HG02759 (cell line): ENCODE measurements around the gene BABAM2.
"Not testable (repeated sequence)": the region's sequence is repeated elsewhere in the genome, so short reads cannot be mapped to it uniquely, and the experiment has no call there.

Experiments used
- ATAC-seq: cut with Tn5 transposase; IDR thresholded peaks from one replicate; pipeline ENCODE4 v1.9.1; 2021; ENCODE audit warnings: mild to moderate bottlenecking, moderate library complexity; ENCODE audit not compliant: unreplicated experiment

BABAM2 gene

DNA sequence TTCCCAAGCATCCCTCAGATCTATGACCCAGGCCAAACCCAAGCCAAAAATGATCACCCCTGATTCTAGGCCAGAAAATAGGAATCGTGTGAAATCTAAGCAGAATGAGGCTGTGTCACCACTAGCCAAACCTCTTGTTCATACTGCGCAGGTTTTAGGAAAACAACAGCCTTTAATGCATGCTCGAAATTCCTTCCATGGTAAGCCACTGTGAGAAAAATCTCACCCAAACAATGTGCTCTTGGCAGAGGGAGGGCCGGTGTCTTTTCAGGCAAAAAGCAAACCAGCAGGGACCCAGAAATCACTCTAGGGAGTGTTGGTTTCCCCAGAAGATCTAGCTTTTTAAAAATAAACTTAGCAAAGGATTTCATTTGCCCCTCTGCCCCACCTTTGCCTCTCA, 430.9 kb downstream of the BABAM2 start:
- ATAC-seq, result no peak

DNA sequence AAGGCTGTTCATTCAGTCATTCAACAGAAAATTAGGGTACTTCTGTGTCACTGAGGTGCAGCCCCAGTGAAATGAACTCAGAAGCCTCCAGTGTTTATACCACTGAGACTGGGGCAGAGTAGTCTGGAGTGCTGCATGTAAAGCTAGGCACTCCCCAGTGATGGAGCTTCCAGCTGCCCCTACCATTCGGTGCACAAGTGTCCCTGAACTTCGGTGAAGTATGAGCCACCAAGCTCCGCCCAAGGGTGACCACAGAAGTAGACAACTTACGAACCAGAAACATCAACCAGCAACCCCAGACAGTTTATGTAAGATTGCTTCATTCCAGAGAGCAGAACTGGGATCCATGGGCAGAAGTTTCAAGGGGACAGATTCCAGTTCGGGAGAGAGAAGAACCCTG, 431.5 kb downstream of the BABAM2 start:
- no peak for ATAC-seq

DNA sequence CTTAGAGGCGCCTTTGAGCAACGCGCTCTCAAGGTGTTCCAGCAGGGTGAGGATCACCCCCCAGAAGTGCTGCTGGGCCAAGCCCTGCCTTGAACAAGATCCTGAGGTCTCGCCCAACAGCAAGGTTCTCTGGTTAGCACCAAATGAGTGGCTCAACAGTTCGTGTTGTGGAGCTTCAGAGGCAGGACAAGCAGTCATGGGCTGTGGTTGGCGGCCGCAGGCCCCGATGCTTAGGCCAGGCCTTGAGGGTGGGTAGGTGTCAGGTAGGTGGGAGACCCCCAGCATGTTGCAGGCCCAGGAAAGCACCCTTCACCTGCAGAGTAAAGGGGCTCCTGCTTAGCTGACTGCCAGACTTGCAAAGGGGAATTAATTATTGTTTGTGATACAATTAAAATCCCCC, 431.9 kb downstream of the BABAM2 start:
- ATAC-seq, result no peak

DNA sequence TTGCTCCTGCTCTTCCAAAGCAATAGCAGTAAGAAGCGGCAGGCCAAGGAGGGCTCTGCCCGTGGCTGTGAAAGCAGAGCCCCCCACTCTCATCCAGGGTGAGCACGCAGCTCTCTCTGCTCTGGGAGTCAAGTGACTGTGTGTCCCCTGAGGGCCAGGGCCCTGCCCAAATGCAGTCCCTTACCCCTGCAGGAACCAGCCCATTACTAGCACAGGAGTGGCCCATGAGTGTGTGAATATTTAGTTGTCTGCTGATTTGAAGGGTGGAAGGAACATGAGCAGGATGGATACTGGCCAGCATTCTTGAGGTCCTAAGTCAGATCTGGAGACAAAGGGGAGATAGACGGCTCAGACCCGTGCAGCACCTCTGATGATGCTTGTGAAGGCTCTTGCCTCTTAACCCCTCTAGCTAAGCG, 432.5 kb downstream of the BABAM2 start:
- no peak for ATAC-seq

DNA sequence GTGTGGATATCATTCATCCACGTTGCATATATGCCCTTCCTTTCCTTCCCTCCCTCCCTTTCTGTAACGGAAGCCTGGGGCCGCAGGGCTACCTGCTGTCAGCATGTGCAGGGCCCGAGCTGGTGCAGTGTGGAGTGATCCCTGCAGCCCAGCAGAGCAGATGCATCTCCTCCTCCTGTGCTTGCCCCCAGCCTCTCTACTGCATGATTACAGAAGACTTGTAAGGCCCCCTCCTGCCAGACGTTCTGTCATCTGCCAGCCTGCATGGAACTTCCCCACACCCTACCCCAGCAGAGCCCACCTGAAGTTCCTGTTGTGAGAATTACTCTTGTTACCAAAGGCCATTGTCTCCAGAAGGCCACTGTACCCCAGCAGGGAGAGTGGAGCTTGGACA, 434.6 kb downstream of the BABAM2 start:
- no peak for ATAC-seq

DNA sequence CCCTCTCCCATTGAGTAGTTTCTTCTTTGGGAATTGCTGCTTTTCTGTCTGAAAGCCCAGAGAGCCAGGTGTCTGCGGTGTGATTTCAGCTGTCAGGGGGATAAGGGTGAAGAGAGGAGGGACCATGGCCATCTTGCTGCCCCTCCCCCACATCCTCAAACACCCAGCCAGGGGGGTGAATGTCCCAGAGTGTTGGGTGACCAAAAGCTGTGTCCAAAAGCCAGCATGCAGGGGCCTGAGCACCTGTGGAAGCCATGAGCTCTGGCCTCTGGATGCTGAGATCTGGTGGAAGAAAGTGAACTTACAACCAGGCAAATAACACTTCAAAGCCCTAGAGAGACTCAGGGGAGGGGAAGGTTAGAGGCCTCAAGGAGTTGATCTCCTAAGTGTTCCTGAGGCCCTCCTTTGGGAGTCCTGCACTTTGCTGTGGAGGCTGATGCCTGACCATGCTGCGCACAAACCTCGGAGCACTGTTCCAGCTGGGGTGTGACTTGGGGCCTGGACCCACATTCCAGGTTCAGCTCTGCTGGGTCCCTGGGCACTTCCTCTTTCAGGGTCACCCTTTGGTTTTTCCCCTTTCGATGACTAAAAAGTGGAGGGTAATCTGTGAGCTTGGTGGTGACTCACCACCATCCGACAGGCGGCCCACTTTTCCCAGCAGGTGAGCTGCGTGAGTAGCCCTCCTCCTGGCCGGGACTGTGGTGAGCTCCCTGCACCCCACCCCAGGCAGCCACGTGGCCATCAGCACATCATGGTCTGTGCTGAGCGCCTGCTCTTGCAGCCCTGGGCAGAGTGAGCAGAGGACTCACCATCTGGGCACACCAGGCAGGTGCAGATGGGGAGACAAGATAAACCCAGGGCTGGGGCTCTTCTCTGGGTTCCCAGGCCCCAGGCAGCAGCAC, 435.3 kb downstream of the BABAM2 start:
- peak; percentile 81 for ATAC-seq

DNA sequence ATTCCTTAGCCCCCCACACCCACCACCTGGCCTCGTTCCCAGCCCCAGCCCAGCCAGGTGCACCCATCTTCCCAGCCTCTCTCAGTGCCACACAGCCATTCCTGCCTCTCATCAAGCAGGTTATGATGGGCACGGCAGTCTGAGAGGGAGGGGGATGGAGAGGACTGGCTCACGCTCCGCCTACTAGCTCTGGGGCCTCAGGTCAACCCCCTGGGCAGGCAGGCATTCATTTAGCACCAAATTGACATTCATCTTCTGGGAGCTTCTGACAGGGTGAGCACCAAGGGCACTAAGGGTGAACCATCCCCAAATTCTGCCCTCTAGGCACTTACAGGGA, 435.9 kb downstream of the BABAM2 start:
- ATAC-seq, result no peak

DNA sequence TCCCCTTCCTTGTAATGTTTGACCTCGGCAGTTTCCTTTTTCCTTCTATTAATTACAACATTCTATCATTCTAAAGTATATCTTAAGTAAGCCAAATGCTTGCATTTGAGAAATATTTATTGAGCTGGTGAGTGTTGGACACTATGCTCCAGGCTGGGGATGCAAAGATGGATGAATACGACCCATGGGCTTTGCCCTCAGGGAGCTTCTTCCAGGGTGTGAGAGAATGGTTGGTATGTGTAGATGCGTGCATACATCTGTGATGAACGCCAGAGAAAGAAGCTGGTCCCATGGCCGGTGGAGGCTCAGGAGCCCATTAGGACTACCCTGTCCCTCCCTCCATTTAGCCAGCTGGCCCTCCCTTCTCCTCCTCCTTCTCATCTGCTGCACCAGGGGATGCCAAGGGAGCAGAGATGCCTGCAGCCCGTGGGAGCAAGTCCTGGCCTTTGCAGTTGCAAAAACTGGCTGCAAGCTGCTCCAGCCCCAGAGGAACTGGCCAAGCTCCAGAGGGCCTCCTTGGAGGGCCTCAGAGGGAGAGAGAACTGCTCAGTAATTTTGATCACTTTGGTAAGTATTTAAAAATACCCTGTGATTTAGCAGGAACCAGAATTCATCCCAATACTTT, 436.5 kb downstream of the BABAM2 start:
- no peak for ATAC-seq

DNA sequence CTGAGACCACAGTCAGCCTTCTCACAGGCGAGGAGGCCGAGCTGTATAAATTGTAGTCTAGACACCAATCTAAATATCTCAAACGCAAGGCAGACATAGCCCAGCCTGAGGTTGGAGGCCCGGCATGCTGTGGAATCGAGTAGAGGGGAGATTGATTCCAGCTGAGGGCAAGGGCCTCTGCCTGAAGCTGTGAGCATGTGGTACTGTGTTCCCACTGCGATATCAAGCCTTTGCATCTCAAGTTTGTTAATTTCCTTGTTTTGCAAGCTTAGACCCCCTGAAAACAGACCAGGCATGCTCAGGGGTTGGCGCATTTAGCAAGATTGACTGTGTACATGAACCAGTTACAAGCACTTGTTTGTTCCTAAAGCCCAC, 437.0 kb downstream of the BABAM2 start:
- ATAC-seq, result no peak

DNA sequence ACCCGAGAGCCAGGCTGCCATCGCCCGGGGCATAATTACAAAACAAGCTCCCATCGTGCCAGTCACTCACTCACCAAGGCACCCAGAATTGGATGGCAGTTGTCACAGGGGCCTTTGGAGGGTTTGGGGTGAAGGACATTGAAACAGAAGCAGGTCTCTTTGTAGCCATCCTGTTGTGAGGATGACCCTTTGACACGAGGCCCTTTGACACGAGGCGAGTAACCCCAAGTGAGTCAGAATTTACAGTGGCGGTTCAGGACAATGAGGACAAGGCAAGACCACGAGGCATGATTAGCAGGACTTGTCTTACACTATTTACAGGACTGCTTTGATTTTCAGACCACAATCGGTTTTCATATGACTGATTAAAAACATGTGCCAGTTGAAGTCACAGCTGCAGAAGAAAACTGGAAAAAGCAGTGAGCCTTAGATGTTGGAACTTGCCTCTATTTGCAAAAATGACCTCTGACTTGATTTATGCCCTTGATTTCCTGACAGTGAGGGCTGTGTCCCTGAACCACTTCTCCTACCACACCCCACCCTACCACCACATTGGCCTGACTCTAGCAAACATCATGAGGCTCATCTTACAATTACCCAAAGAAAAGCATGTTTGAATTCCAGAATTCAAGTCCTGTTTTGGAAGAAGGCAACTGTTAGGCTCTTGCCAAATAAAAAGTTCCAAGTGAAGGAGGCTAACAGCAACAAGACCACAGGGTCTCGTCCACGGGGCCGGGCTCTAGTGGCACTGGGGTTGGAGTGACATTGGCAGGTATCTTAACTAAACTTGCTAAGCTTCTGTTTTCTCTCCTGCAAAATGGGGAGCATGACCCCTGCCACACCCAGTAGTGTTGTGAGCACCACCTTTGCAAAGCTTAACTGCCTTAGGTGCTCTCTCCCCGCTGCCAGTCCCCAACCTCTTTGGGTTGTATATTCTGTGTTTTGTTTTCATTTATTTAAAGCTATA, 437.7 kb downstream of the BABAM2 start:
- ATAC-seq, result no peak

DNA sequence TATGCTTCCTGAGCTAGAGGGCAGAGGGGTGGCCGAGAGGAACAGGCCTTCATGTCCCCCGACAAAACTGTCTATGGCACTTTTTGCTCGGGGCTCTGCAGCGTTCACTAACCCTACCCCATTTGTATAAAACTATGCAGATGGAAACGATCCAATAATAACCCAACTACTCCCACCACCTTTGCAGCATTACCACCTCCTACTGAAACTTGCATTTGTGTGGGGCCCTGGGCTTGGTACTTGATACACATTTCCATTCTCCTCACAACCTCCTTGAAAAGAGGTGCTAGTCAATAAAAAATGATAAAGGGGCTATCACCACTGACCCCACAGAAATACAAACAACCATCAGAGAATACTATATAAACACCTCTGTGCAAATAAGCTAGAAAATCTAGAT, 438.7 kb downstream of the BABAM2 start:
- no peak for ATAC-seq

DNA sequence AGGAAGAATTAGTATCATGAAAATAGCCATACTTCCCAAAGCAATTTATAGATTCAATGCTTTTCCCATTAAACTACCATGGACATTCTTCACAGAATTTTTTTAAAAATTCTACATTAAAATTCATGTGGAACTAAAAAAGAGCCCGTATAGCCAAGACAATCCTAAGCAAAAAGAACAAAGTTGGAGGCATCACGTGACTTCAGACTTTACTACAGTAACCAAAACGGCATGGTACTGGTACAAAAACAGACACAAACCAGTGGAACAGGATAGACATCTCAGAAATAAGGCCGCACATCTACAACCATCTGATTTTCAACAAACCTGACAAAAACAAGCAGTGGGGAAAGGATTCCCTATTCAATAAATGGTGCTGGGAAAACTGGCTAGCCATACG, 440.2 kb downstream of the BABAM2 start:
- ATAC-seq, result not testable (repeated sequence)

DNA sequence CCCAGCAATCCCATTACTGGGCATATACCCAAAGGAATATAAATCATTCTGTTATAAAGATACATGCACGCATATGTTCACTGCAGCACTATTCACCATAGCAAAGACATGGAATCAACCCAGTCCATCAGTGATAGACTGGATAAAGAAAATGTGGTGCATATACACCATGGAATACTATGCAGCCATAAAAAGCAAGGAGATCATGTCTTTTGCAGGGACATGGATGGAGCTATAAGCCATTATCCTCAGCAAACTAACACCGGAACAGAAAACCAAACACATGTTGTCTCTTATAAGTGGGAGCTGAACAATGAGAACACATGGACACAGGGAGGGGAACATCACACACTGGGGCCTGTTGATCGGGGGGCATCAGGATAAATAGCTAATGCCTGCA, 441.3 kb downstream of the BABAM2 start:
- ATAC-seq, result not testable (repeated sequence)

DNA sequence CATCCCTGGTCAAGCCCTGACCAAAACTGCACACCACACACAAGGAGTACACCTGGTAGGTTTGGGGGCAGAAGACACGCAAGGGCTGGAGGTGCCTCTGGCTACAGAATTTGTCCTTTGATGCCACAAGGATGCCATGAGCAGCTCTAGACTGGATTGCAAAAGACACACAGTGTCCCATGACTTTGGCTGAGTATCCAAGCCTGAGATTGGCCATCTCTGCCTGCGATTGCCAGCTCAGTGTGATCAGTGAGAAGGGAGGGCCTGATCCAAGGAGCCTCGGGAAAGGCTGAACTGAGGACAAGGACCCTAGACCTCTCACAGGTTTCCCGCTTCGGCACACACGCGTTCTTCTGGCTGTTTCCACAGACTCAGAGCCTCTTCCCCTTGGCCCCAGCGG, 442.2 kb downstream of the BABAM2 start:
- ATAC-seq, result no peak

DNA sequence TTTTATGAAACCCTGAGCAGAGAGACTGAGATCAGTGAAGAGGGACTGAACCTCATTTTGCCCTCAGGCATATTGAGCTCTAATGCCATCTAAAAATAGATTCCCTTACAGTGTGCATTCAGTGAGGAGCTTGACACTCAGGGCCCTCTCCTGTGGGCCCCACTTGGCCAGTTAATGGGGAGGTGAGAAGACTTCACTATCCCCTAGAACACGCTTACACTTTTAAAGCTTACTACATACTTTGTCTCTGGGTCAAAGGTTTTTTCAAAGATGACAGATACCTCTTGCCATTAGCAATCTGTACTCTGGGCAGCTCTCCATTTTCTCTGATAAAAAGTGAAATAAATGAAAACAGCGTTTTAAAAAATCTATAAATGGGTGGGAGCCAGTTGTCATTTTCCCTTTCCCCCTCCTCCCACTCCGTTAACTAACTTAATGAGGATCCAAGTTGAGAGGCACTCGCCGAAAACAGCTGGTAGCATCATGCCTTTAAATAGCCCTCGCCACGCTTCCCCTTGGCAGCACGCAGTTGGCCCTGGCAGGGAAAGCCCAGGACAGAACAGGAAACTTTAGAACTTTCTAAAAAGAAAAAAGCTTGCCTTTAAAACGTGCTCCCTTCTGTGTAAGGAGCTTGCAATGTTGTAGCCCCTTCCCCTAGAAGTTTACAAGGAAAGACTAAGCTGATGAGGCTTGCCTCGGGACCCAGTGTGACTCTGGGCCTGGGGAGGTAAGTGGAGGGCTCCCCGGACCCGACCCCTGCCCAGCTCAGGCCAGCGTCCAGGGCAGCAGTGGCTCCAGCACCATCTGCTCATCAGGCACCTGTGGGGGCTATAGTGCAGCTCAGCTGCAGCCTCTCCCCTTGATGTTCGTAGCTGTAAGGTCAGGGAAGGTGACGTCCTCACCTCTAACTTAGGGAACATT, 443.3 kb downstream of the BABAM2 start:
- ATAC-seq, result no peak

DNA sequence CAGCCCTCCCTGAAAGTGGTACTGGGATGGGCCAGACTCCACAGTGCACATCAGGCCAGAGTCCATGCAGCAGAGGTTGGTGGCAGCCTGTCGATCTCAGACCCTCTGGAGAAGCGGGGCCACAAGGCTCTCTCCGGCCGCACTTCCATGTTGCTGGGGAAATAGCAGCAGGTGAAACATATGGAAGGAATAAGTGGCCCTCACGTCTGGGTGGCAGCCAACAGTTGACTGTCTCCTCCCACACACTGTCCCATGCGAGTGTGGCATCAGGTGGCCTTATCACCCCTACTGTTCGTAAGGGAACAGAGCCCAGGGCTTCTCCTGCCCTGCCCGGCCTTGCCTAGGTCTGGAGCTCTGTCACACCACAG, 444.0 kb downstream of the BABAM2 start:
- no peak for ATAC-seq

DNA sequence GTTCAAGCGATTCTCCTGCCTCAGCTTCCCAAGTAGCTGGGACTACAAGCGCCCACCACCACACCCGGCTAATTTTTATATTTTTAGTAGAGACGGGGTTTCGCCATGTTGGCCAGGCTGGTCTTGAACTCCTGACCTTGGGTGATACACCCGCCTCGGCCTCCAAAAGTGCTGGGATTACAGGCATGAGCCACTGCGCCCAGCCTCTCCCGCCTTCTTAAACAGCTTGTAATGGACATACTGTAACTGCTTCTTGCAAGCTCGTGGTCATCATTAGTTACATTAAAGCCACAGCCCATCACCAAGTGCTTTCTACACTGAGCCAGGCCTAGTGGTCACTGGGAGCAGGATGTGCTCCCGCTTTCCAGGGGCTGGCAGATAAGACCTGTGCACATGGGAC, 444.7 kb downstream of the BABAM2 start:
- not testable (repeated sequence) for ATAC-seq

DNA sequence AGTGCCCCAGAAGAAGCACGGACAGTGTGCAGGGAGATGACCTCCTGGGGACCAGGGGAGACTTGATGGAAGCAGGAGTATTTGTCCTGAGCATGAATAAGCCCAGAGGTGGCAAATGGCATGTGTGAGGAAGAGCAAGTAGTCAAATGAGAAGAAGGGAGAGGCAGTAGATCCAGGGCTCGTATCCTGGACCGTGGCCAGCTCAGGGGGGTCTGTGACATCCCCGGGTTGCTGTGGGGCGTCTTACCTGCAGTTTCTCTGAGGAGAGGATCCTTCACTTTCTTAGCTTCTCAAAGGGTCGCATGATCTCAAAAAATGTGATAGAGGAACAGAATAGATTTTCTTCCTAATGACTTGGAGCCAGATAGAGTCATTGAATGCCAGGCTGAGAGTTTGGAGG, 445.1 kb downstream of the BABAM2 start:
- no peak for ATAC-seq

DNA sequence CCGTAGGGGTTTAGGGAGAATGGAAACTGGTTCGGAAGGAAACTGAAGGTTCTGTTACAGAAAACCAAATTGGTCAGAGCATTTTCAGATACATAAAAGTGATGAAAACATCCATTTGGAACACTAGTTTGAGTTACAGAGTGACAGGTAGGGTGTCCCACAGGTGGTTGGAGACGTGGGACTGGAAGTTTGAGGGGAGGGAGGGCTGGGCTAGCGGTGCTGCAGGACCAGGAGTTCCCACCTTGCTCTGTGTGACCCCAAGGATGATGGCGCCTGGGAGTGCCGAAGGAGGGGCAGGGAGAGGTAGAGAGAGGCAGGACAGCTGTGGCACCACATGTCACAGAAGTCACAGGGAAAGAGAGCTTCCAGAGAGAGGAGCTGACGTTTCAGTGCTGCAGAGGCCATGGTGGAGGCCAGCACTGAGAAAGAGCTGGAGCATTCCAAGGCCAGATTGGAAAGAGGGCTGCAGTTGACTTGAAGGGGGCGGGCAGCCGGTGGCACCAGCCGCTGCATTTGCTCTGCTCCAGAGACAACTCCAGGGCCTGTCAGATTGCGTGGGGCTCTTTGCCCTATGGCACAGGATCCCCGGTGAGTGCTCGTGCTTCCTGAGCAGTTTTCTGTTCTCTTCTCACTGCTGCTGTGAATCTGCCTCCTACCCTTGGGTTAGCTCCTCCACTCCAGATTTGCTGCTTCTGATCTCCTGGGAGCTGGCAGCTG, 445.9 kb downstream of the BABAM2 start:
- ATAC-seq, result no peak
